NCI-H128 (cell line): ENCODE results near the gene ATP6V1C2.

ENCODE experiments used
- DNase-seq: peaks from one replicate; lab custom pipeline; 2025; ENCODE audit not compliant: unreplicated experiment; lab: John Stamatoyannopoulos, UW

Gene ATP6V1C2

DNA sequence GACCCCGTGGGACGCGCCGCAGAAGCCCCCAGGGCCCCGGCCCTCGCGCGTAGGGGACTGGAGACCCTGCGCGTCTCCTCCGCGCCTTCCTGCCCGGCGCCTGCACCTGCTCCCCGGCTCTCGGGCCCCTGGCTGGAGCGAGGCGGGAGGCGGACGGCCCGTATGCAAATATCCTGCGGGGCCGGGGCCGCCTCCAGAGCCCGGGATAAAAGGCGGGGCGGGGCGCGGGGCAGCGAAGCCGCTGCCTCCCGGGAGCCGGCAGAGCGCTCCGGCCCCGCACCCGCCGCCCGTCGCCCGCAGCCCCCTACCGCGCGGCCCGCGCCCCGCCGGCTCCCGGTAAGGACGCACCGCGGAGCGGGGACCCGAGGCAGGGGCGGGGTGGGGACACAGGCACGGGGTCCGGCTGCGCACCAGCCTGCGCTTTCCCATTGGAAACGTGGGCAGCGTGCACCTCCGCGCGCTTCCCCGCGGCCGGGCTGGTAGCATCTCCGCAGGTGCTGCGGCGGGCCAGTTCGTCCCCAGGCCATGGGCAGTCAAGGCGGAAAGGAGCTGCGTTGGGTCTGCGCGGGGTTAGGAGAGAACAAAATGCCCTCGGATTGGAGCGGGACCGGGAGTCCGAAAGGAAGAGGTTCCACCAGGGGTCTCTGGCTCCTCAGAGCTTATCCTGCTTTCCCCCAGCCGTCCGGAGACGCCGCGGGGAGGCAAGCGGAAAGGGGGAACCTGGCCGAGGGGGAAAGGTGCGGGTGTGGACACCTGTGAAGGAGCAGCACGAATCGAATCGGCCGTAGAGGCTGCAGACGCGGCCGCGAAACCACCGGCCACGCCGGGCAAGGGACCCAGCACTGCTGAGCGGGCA is at the start of gene ATP6V1C2:
TSS of gene ATP6V1C2 (plus strand) at position 235 of the 856 bp plus-strand sequence. CDS start 1,220 bp downstream, outside the sequence.
- DNase-seq = no peak

DNA sequence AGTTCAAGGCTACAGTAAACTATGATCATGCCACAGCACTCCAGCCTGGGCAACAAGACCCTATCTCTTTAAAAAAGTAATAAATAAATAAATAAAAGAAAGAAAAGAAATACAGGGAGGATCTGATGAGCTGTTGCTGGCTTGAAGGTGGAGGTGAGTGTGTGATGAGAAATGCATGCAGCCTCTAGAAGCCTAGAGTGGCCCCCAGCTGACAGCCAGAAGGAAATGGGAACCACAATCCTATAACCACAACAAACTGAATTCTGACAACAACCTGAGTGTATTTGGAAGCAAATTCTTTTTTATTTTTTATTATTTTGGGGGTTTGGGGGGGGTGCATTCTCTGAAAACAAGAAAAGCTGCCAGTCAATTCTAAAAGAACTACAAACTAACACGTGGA is 46.3 kb upstream of the ATP6V1C2 start:
- no peak for DNase-seq

GRCh38 chr2:10678225-10678624 is 43.2 kb upstream of the ATP6V1C2 start:
- DNase-seq = no peak

DNA sequence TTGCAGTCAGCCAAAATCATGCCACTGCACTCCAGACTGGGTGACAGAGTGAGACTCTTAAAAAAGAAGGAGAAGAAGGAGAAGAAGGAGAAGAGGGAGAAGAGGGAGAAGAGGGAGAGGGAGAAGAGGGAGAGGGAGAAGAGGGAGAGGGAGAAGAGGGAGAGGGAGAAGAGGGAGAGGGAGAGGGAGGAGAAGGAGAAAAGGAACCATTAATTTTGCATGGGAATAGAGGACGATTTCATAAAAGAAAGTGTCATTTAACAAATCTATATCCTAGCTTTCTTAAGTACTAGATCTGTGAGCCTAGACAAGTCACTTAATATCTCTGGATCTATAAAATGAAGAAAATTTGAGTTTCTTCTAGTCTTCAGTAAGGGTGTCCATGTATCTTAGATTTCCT is 41.2 kb upstream of the ATP6V1C2 start:
- DNase-seq = no peak

GRCh38 chr2:10680957-10681356 is 40.5 kb upstream of the ATP6V1C2 start:
- DNase-seq = no peak

DNA sequence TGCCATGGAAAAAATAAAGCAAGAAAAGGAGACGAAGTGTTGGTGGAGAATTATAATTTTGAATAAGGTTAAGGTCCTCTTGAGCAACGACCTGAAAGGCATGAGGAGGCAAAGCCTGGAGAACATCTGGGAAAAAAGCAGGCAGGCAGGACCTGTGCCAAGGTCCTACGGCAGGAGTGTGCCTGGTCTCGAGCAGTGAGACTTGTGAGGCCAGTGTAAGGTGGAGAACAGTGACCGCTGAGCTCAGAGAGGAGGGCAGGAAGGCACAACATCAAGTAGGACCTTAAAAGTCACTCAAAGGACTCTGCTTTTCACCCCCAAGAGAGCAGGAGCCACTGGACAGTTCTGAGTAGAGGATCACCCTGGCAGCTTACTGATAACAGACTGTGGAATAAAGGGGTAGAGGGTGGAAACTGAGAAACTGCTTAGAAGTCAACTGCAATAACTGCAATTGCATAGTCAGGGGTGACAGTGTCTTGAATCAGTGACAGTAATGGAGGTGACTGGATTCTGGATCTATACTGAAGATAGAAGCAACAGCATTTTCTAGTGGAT is 35.2 kb upstream of the ATP6V1C2 start:
- DNase-seq = no peak

- no peak for DNase-seq
Measured at GRCh38 chr2:10688921-10689807, 32.3 kb upstream of the ATP6V1C2 start.

GRCh38 chr2:10691521-10691920 is 29.9 kb upstream of the ATP6V1C2 start:
- DNase-seq = no peak

GRCh38 chr2:10700078-10700803 is 21.2 kb upstream of the ATP6V1C2 start:
- DNase-seq = no peak

DNA sequence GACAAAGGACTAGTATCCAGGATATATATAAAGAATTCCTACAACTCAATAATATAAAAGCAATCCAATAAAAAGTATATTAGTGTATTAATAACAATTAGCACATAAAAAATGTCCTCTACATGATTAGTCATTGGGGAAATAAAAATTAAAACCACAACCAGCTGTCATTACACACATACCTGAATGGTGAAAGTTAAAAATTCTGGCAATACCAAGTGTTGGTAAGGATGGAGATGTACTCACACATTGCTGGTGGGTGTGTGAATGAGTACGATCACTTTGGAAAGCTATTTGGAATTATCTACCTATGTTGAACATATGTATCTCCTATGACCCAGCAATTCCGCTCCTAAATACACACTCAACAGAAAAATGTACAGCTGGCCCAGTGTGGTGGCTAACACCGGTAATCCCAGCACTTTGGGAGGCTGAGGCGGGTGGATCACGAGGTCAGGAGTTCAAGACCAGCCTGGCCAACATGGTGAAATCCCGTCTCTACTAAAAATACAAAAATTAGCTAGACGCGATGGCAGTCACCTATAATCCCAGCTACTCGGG is 17.3 kb upstream of the ATP6V1C2 start:
- no peak for DNase-seq

DNA sequence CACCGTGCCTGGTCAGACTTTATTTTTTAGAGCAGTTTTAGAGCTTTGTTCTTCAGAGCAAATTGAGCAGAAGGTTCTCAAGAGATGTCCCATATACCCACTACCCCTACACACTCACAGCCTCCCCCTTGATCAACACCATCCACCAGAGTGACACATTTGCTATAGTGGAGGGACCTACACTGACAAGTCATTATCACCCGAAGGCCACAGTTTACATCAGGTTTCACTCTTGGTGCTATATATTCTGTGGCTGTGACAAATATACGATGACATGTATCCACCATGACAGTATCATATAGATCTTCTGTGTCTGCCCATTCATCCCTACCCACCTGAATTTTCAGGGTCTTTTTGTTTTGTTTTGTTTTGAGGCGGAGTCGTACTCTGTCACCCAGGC is 15.4 kb upstream of the ATP6V1C2 start:
- no peak for DNase-seq

GRCh38 chr2:10707831-10708230 is 13.6 kb upstream of the ATP6V1C2 start:
- DNase-seq = no peak

GRCh38 chr2:10709290-10709939 is 12.0 kb upstream of the ATP6V1C2 start:
- no peak for DNase-seq

DNA sequence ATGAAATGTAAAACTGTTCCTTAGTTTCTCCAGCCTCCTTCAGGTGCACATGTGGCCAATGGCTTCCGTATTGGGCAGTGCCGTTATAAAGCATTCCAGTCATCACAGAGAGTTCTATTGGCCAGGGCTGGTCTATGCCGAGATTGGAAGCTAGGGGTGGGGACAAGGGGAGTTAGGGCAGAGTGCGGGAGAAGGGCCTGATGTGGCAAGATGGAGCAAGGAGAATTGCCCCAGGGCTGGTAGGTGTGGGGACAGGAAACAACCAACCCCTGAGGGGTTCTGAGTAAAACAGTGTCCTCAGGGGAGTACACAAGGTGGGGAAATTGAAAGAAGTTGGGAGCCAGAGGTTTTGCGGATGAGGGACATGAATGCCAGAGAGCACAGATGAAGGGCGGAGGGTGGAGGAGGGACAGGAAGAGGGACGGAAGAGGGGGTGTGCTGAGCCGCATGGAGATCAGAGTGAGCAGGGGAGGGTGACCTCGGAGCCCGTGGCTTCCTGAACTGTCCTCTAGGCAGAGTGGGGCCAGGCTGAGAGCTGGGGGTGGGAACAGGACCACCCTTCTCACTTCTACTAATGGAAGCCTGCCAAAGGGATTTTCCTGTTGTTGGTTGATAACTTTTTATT is 9.1 kb upstream of the ATP6V1C2 start:
- no peak for DNase-seq

GRCh38 chr2:10716581-10716980 is 4.8 kb upstream of the ATP6V1C2 start:
- no peak for DNase-seq

DNA sequence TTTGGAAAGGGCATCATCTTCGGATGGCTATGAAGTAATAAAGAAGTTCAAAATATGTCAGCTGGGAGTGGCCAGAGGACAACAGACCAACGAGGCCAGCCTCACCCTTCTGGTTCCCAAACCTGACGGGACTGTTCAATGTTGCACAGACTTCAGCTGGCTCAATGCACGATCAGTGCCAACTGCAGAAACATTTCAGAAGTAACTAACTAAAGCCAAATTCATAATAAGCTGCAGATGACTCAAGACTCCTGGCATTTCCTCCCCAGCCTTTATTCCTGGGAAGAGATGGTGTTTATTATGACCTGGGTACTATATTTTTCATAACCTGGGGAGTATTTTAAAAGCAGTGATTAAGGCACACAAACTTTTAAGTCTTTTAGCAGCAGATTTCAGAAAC is 3.8 kb upstream of the ATP6V1C2 start:
- no peak for DNase-seq

DNA sequence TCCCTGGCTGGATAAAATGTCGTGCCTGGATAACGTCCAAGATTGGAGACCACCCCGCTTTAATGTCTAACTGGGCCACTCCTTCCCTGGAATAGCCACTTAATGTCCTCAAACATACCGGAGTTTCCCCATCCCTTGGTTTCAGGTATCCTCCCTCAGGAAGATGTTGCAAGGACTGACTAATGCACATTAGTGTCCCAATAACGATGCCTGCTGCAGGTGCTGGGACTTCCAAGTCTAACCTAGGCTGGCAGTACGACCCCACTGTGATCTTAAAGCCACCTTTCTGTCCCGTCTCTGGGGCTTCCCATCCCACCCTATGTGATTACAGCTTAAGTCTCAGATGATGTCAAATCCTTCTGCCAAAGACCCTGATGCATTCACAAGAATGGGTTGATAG is 1.1 kb upstream of the ATP6V1C2 start:
- DNase-seq = no peak

- DNase-seq = no peak
Measured at GRCh38 chr2:10720947-10721395, 459 bp upstream of the ATP6V1C2 start.

DNA sequence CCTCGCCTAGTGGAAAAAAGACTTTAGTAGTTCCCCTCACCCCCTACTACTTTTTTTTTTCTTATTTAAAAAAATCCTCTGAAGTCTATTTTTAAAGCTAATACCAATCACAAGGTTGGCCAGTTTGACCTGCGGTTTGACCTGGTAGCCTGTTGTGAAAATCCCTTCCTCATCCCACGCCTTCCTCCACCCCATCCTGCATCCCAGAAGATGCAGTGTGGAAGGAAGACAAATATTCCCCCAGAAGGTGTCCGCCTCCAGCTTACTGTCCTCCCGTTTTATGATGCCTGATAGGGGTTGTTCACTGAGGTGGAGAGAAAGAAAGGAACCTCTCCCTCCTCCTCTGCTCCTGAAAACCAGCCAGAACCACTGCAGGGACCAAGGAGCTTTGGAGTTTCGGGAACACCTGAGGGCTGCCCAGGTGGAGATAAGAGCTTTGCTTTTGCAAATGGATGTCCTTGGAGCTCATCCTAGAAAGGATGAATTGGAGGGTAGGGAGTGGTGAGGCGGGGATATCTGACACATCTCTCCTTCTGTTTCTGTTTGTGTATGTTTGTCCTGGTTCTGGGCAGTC is 909 bp downstream of the ATP6V1C2 start:
- no peak for DNase-seq
